VCaP (cell line): ENCODE results near the gene ITGAX.
"Not testable (repeated sequence)": the region's sequence is repeated elsewhere in the genome, so short reads cannot be mapped to it uniquely, and the experiment has no call there.

Experiments
- H3K27ac ChIP-seq: fragments of 450-650 bp; 2 replicates; pipeline ENCODE4 v1.5.1; 2017
- CTCF ChIP-seq: fragments of 450-650 bp; conservative IDR thresholded peaks from 2 replicates; pipeline ENCODE4 v1.5.1; 2017; ENCODE audit warnings: mild to moderate bottlenecking, moderate library complexity

Gene ITGAX

GRCh38 chr16:31354394-31355291 is at the start of gene ITGAX:
TSS of gene ITGAX (plus strand) at chr16:31355176. CDS start at chr16:31355255, 79 bp downstream.
- no peak for TF ChIP-seq CTCF

GRCh38 chr16:31305219-31305618 is 49.8 kb upstream of the ITGAX start:
- H3K27ac ChIP-seq, result no peak overlapping the region
- TF ChIP-seq CTCF, result no peak

More at GRCh38 chr16:31354394-31355291, at the start of gene ITGAX:
- H3K27ac ChIP-seq, result no peak within 1 kb of the TSS

GRCh38 chr16:31308381-31308780 is 46.6 kb upstream of the ITGAX start:
- not testable (repeated sequence) for H3K27ac ChIP-seq

DNA sequence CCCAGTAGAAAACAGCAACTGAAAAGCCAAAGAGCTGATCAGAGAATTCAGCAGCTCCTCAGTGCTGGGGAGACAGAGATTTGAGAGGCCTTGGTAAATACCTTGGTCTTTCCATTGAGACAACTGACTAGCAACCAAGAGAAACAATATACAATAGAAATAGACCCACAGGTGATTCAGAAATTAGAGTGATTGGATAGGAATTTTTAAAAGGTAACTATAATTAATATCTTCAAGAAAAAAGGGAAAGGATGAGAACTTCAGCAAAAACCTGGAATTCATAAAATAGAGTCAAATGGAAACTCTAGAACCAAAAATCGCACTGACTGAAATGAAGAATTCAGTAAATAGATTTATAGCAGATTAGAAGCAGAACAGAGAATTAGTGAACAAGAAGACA is 32.5 kb upstream of the ITGAX start:
- no peak for TF ChIP-seq CTCF
- no peak overlapping the region for H3K27ac ChIP-seq

DNA sequence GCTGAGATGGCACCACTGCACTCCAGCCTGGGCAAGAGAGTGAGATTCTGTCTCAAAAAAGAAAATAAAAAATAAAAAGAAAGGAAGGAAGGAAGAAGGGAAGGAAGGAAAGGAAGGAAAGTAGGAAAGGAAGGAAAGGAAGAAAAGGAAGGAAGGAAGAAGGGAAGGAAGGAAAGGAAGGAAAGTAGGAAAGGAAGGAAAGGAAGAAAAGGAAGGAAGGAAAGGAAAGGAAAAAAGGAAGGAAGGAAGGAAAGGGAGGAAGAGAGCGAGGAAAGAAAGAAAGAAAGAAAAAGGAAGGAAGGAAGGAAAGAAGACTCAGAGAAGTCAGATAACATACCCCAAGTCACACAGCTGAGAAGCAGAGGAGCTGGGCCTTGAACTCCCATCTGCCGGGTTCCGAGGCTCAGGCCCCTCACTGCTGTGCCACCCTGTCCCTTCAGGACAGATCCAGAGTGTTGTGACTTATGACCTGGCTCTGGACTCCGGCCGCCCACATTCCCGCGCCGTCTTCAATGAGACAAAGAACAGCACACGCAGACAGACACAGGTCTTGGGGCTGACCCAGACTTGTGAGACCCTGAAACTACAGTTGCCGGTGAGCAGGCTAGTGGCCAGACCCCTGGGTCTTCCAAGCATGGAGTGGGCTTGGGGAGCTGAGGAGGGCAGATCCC is 30.9 kb upstream of the ITGAX start:
- no peak for TF ChIP-seq CTCF
- H3K27ac ChIP-seq, result no peak overlapping the region

DNA sequence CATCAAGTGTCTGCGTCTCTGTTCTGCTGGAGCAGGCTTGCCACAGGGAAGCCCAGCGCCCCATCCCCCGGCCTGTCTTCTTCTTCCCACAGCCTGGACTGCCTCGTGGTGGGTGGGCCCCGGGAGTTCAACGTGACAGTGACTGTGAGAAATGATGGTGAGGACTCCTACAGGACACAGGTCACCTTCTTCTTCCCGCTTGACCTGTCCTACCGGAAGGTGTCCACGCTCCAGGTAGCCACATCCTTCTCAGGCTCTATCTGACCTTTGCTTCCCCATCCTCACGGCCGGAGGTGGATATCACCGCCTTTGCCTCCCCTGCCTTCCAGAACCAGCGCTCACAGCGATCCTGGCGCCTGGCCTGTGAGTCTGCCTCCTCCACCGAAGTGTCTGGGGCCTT is 29.8 kb upstream of the ITGAX start:
- no peak overlapping the region for H3K27ac ChIP-seq
- TF ChIP-seq CTCF, result no peak

GRCh38 chr16:31327646-31328225 is 27.2 kb upstream of the ITGAX start:
- no peak for TF ChIP-seq CTCF

More at GRCh38 chr16:31327646-31328225, 27.2 kb upstream of the ITGAX start:
- no peak overlapping the region for H3K27ac ChIP-seq
